Osteoblast (primary cell): ENCODE results near the gene CHRND. TPM values are rescaled to one million over a fixed set of nuclear protein-coding genes. Genes with fewer than 3 reads are reported as not detected.

Experiments used
- DNase-seq: peaks from one replicate; pipeline ENCODE4 v3.0.0; 2011; ENCODE audit warnings: low spot score, mixed read lengths; ENCODE audit not compliant: insufficient read length; ENCODE audit errors: missing footprints
- H2AFZ ChIP-seq: 2 replicates; pipeline ENCODE4 v1.6.0; 2011; ENCODE audit warnings: mild to moderate bottlenecking, low read length
- H3K27ac ChIP-seq: 2 replicates; pipeline ENCODE4 v1.5.1; 2011; ENCODE audit warnings: mild to moderate bottlenecking, low read depth, low read length, moderate library complexity
- H3K27me3 ChIP-seq: 2 replicates; pipeline ENCODE4 v1.6.0; 2012; ENCODE audit warnings: mild to moderate bottlenecking, control low read depth, inconsistent platforms, low read length, moderate library complexity; ENCODE audit not compliant: insufficient read depth
- H3K36me3 ChIP-seq: 2 replicates; pipeline ENCODE4 v1.5.1; 2011; ENCODE audit warnings: mild to moderate bottlenecking, low read length, control low read depth, moderate library complexity; ENCODE audit not compliant: insufficient read depth
- H3K4me1 ChIP-seq: 2 replicates; pipeline ENCODE4 v1.5.1; 2011; ENCODE audit warnings: mild to moderate bottlenecking, low read length, control low read depth, moderate library complexity; ENCODE audit not compliant: insufficient read depth
- H3K4me2 ChIP-seq: 2 replicates; pipeline ENCODE4 v1.6.0; 2011; ENCODE audit warnings: mild to moderate bottlenecking, low read length; ENCODE audit not compliant: insufficient read depth
- H3K4me3 ChIP-seq: fragments of 200-600 bp; sonication (generic); 3 replicates; pipeline ENCODE4 v1.5.1; 2012; ENCODE audit warnings: mild to moderate bottlenecking, low read length, inconsistent platforms; ENCODE audit not compliant: insufficient read depth
- H3K79me2 ChIP-seq: 2 replicates; pipeline ENCODE4 v1.6.0; 2012; ENCODE audit warnings: mild to moderate bottlenecking, low read length, control low read depth, inconsistent platforms; ENCODE audit not compliant: insufficient read depth
- H3K9me3 ChIP-seq: 2 replicates; pipeline ENCODE4 v1.5.1; 2011; ENCODE audit warnings: low read depth, low read length, control low read depth
- H4K20me1 ChIP-seq: 2 replicates; pipeline ENCODE4 v1.6.0; 2012; ENCODE audit warnings: mild to moderate bottlenecking, low read length, control low read depth; ENCODE audit not compliant: insufficient read depth
- total RNA-seq: library from RNA; depleted of rRNA; stranded (reverse); fragments of >200 nt; gene quantifications from 2 replicates; pipeline ENCODE4 v1.2.3, GENCODE V29; 2012
- TF ChIP-seq, protein P1 (sequence below): IDR thresholded peaks from 2 replicates; pipeline ENCODE4 v1.5.1; 2011; ENCODE audit warnings: mild to moderate bottlenecking, low read depth, low read length, moderate library complexity; ENCODE audit errors: extremely low read depth

Gene CHRND
- total RNA-seq, 1 donor, result not detected

DNA sequence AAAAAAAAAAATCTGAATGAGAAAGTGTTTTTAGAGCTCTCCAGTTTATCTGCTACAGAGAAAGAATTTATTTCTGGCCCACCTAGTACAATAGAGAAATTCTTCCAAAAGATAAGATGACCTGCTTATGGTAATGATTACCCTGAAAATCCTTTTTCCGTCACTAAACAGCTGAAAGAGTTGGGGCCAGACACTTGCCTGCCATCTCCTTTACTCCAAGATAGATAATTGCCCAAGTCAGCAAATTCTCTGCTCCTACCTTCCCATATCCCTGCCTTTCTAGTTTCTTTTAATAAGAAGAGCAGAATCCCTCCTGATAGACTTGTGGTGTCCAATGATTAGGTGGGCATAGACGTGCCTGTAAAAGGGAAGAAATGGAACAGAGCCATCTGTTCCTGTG, 52.7 kb downstream of the CHRND start:
- no peaks in the 10 kb centered on the region for H3K9me3 ChIP-seq
- peaks cover 19% of the 10 kb centered on the region for H3K36me3 ChIP-seq
- H3K79me2 ChIP-seq, result no peaks in the 10 kb centered on the region

DNA sequence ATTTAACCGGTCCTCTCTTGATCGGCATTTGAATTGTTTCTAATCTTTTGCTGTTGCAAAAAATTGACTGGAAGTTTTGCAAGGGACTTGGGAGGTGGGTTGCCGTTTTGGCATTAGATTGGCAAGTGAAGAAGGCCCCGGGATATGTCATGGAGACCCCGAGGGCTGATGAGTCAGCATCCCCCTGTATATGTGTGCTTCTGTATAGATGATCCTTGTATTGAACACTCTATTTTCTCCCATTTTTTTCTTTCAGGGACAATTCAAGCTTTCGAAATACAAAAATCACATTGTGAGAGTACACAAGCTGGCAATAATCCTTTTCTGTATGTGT, 54.7 kb downstream of the CHRND start:
- no peak for DNase-seq
- H3K4me2 ChIP-seq, result no peak overlapping the region
- no peak overlapping the region for H2AFZ ChIP-seq

More for the DNA sequence above, 52.7 kb downstream of the CHRND start:
- Histone ChIP-seq H3K27me3 (no peaks in the 10 kb centered on the region), H3K27ac (no peak overlapping the region), H3K4me1 (peaks cover 19% of the 10 kb centered on the region), H3K4me2 (no peak overlapping the region), H4K20me1 (no peaks in the 10 kb centered on the region), H2AFZ (no peak overlapping the region), H3K4me3 (no peak overlapping the region)
- TF ChIP-seq, protein P1, sequence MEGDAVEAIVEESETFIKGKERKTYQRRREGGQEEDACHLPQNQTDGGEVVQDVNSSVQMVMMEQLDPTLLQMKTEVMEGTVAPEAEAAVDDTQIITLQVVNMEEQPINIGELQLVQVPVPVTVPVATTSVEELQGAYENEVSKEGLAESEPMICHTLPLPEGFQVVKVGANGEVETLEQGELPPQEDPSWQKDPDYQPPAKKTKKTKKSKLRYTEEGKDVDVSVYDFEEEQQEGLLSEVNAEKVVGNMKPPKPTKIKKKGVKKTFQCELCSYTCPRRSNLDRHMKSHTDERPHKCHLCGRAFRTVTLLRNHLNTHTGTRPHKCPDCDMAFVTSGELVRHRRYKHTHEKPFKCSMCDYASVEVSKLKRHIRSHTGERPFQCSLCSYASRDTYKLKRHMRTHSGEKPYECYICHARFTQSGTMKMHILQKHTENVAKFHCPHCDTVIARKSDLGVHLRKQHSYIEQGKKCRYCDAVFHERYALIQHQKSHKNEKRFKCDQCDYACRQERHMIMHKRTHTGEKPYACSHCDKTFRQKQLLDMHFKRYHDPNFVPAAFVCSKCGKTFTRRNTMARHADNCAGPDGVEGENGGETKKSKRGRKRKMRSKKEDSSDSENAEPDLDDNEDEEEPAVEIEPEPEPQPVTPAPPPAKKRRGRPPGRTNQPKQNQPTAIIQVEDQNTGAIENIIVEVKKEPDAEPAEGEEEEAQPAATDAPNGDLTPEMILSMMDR, result no peak
- no peak for DNase-seq

GRCh38 chr2:232581725-232582124, 55.8 kb downstream of the CHRND start:
- no peak for DNase-seq
- no peak overlapping the region for H3K4me3 ChIP-seq
- TF ChIP-seq, protein P1, result no peak
- peaks cover 6% of the 10 kb centered on the region for H3K4me1 ChIP-seq
- no peak overlapping the region for H2AFZ ChIP-seq
- no peak overlapping the region for H3K4me2 ChIP-seq
- H3K79me2 ChIP-seq, result no peaks in the 10 kb centered on the region
- no peak overlapping the region for H3K27ac ChIP-seq
- H3K27me3 ChIP-seq, result no peaks in the 10 kb centered on the region
- peaks cover 13% of the 10 kb centered on the region for H3K36me3 ChIP-seq
- H4K20me1 ChIP-seq, result no peaks in the 10 kb centered on the region
- no peaks in the 10 kb centered on the region for H3K9me3 ChIP-seq

More for the DNA sequence above, 54.7 kb downstream of the CHRND start:
- Histone ChIP-seq H3K27ac (no peak overlapping the region), H3K27me3 (no peaks in the 10 kb centered on the region), H3K4me1 (peaks cover 12% of the 10 kb centered on the region), H3K79me2 (no peaks in the 10 kb centered on the region), H3K9me3 (no peaks in the 10 kb centered on the region), H3K36me3 (peaks cover 15% of the 10 kb centered on the region), H4K20me1 (no peaks in the 10 kb centered on the region), H3K4me3 (no peak overlapping the region)
- TF ChIP-seq, protein P1, result no peak

- no peak for DNase-seq
- Histone ChIP-seq H3K79me2 (no peaks in the 10 kb centered on the region), H3K9me3 (no peaks in the 10 kb centered on the region), H2AFZ (no peak overlapping the region), H4K20me1 (no peaks in the 10 kb centered on the region), H3K27me3 (no peaks in the 10 kb centered on the region), H3K27ac (no peak overlapping the region), H3K4me2 (no peak overlapping the region), H3K36me3 (peaks cover 13% of the 10 kb centered on the region), H3K4me3 (no peak overlapping the region), H3K4me1 (peaks cover 6% of the 10 kb centered on the region)
- TF ChIP-seq, protein P1, result no peak
Observed at GRCh38 chr2:232584238-232584637, 58.3 kb downstream of the CHRND start.

Other genes with a start within 250 kb of the CHRND start
- gene ALPP, start 147.4 kb upstream of the CHRND start, total RNA-seq, result not detected in 2 replicates
- gene ALPG, start 119.3 kb upstream of the CHRND start, total RNA-seq, result not detected in 2 replicates
- not detected in 2 replicates for gene ALPI, start 70.0 kb upstream of the CHRND start, total RNA-seq
- not detected in 2 replicates for gene ECEL1, start 38.3 kb upstream of the CHRND start, total RNA-seq
- gene PRSS56, start 5.8 kb upstream of the CHRND start, total RNA-seq, result not detected in 2 replicates
- not detected in 2 replicates for gene CHRNG, start 13.5 kb downstream of the CHRND start, total RNA-seq
- gene TIGD1, start 24.4 kb downstream of the CHRND start, total RNA-seq, result 5.8 and 6.8 TPM in 2 replicates
- gene EIF4E2, start 24.5 kb downstream of the CHRND start, total RNA-seq, result 70.6 and 83.7 TPM in 2 replicates
- gene EFHD1, start 107.4 kb downstream of the CHRND start, total RNA-seq, result 2.4 and 3.6 TPM in 2 replicates
- gene GIGYF2, start 171.2 kb downstream of the CHRND start, total RNA-seq, result 57.2 and 60.7 TPM in 2 replicates